H1 (cell line): ENCODE measurements around the gene IL31. TPM values are rescaled to one million over a fixed set of nuclear protein-coding genes. Genes with fewer than 3 reads are reported as not detected.

Experiments
- CTCF ChIA-PET: fragments of 300-600 bp; sonication (Branson Sonifier 250); formaldehyde crosslinking; loops from one replicate; lab custom pipeline; 2021; ENCODE audit not compliant: partially characterized antibody; lab: Charles Lee
- POLR2A ChIA-PET: fragments of 300-600 bp; sonication (Branson Sonifier 250); formaldehyde crosslinking; loops from one replicate; lab custom pipeline; 2021; ENCODE audit warnings: inconsistent platforms; ENCODE audit not compliant: partially characterized antibody; lab: Charles Lee
- DNase-seq, 2 experiments: peaks; one replicate each; pipeline versions ENCODE4 v3.0.0 to v3.0.0-alpha.2; 2010 to 2022; ENCODE audit warnings: low spot score in 2 of 2, low read depth in 1 of 2, mixed read lengths in 1 of 2
- FAIRE-seq: peaks from 2 replicates; lab custom pipeline; 2011; peaks lifted over from hg19 to GRCh38; lab: Jason Lieb, UNC
- H2AFZ ChIP-seq: 2 replicates; pipeline ENCODE4 v1.8.1; 2012; ENCODE audit warnings: low read length, inconsistent platforms
- H2AK5ac ChIP-seq: 2 replicates; pipeline ENCODE4 v1.6.1; 2013; ENCODE audit warnings: low read depth, low read length
- H2BK120ac ChIP-seq: replicated peaks from 2 replicates; pipeline ENCODE3; 2013; ENCODE audit warnings: low read depth, low read length, inconsistent platforms
- H2BK12ac ChIP-seq: 2 replicates; pipeline ENCODE4 v1.6.1; 2013; ENCODE audit warnings: low read depth, low read length
- H2BK15ac ChIP-seq: 2 replicates; pipeline ENCODE4 v1.6.1; 2013; ENCODE audit warnings: low read length
- H2BK20ac ChIP-seq: 2 replicates; pipeline ENCODE4 v1.6.1; 2013; ENCODE audit warnings: low read length
- H2BK5ac ChIP-seq: 2 replicates; pipeline ENCODE4 v1.6.1; 2013; ENCODE audit warnings: low read depth, low read length
- H3K14ac ChIP-seq: 2 replicates; pipeline ENCODE4 v1.6.1; 2013; ENCODE audit warnings: inconsistent platforms; ENCODE audit not compliant: insufficient read length
- H3K18ac ChIP-seq: 2 replicates; pipeline ENCODE4 v1.6.1; 2013; ENCODE audit warnings: low read length; ENCODE audit errors: extremely low read depth
- H3K23ac ChIP-seq: 2 replicates; pipeline ENCODE4 v1.6.1; 2013; ENCODE audit warnings: inconsistent platforms; ENCODE audit not compliant: insufficient read length
- H3K23me2 ChIP-seq: 2 replicates; pipeline ENCODE4 v1.6.1; 2013; ENCODE audit warnings: low read depth, low read length
- H3K27ac ChIP-seq: 2 replicates; pipeline ENCODE4 v1.6.1; 2011; ENCODE audit warnings: low read depth, low read length, inconsistent platforms
- H3K27me3 ChIP-seq, 4 experiments: replicated peaks in 1 of 4; 1 replicate in 1 of 4; 2 replicates in 3 of 4; pipeline versions ENCODE4 v1.6.1 to v1.8.1; 2011 to 2013; ENCODE audit warnings: low read length in 3 of 4, mild to moderate bottlenecking in 3 of 4, inconsistent platforms in 2 of 4, mixed read lengths in 2 of 4, moderate library complexity in 1 of 4; ENCODE audit not compliant: control insufficient read depth in 3 of 4, insufficient read depth in 3 of 4; ENCODE audit errors: extremely low read depth in 1 of 4
- H3K36me3 ChIP-seq, 4 experiments: 2 replicates each; pipeline versions ENCODE4 v1.6.1 to v1.8.1; 2011 to 2013; ENCODE audit warnings: mild to moderate bottlenecking in 4 of 4, low read length in 3 of 4, moderate library complexity in 2 of 4, control low read depth in 1 of 4, inconsistent platforms in 1 of 4; ENCODE audit not compliant: insufficient read depth in 4 of 4, control insufficient read depth in 2 of 4
- H3K4ac ChIP-seq: replicated peaks from 2 replicates; pipeline ENCODE3; 2013; ENCODE audit warnings: low read length, low read depth, mixed read lengths, inconsistent platforms; ENCODE audit not compliant: insufficient read length
- H3K4me1 ChIP-seq, 4 experiments: replicated peaks in 1 of 4; 1 replicate in 1 of 4; 2 replicates in 3 of 4; pipeline versions ENCODE4 v1.6.1 to v1.8.1; 2011 to 2013; ENCODE audit warnings: low read length in 3 of 4, inconsistent platforms in 2 of 4, mixed read lengths in 1 of 4; ENCODE audit not compliant: insufficient read depth in 4 of 4, control insufficient read depth in 3 of 4
- H3K4me2 ChIP-seq, 2 experiments: 2 replicates each; pipeline versions ENCODE4 v1.6.1 to v1.8.1; 2011 to 2013; ENCODE audit warnings: low read depth in 2 of 2, low read length in 2 of 2, control low read depth in 1 of 2, inconsistent platforms in 1 of 2, mild to moderate bottlenecking in 1 of 2; ENCODE audit not compliant: insufficient read depth in 1 of 2
- H3K4me3 ChIP-seq, 4 experiments: fragments of 200-600, 300-600 bp in 1 of 4; sonication (generic), shearing (Covaris generic), sonication (Bioruptor Twin) in 1 of 4; 2 replicates each; pipeline versions ENCODE4 v1.5.1 to v1.8.1; 2011 to 2016; ENCODE audit warnings: low read length in 4 of 4, low read depth in 3 of 4, control low read depth in 2 of 4, inconsistent platforms in 2 of 4, mild to moderate bottlenecking in 2 of 4, mixed read lengths in 1 of 4, moderate library complexity in 1 of 4; ENCODE audit not compliant: insufficient read depth in 2 of 4; ENCODE audit errors: extremely low read depth in 1 of 4
- H3K56ac ChIP-seq: replicated peaks from 2 replicates; pipeline ENCODE3; 2013; ENCODE audit warnings: low read depth, mild to moderate bottlenecking, mixed read lengths, low read length, inconsistent platforms; ENCODE audit not compliant: insufficient read length
- H3K79me1 ChIP-seq: 2 replicates; pipeline ENCODE4 v1.6.1; 2013; ENCODE audit warnings: low read depth, low read length, control low read depth
- H3K79me2 ChIP-seq, 2 experiments: 2 replicates each; pipeline versions ENCODE4 v1.6.1 to v1.8.1; 2012 to 2013; ENCODE audit warnings: low read length in 2 of 2, mild to moderate bottlenecking in 2 of 2, inconsistent platforms in 1 of 2; ENCODE audit not compliant: insufficient read depth in 2 of 2, control insufficient read depth in 1 of 2
- H3K9ac ChIP-seq, 4 experiments: replicated peaks in 1 of 4; 1 replicate in 1 of 4; 2 replicates in 3 of 4; pipeline versions ENCODE4 v1.6.1 to v1.8.1; 2011 to 2013; ENCODE audit warnings: low read depth in 3 of 4, low read length in 3 of 4, control low read depth in 2 of 4, mild to moderate bottlenecking in 2 of 4, moderate library complexity in 2 of 4, inconsistent platforms in 1 of 4; ENCODE audit errors: extremely low read depth in 1 of 4
- H3K9me3 ChIP-seq, 2 experiments: 2 replicates each; pipeline versions ENCODE4 v1.6.1 to v1.8.1; 2012 to 2013; ENCODE audit warnings: mild to moderate bottlenecking in 2 of 2, moderate library complexity in 2 of 2, control low read depth in 1 of 2, inconsistent platforms in 1 of 2, low read depth in 1 of 2, low read length in 1 of 2, mixed read lengths in 1 of 2; ENCODE audit not compliant: insufficient read depth in 2 of 2
- H4K20me1 ChIP-seq, 2 experiments: replicated peaks in 1 of 2; 2 replicates each; pipeline versions ENCODE3 to v1.8.1; 2011 to 2013; ENCODE audit warnings: inconsistent platforms in 2 of 2, low read length in 2 of 2, mild to moderate bottlenecking in 1 of 2; ENCODE audit not compliant: insufficient read depth in 2 of 2, control insufficient read depth in 1 of 2
- H4K5ac ChIP-seq: 2 replicates; pipeline ENCODE4 v1.6.1; 2013; ENCODE audit warnings: low read length, low read depth, mixed read lengths, inconsistent platforms; ENCODE audit not compliant: insufficient read length
- H4K8ac ChIP-seq: 2 replicates; pipeline ENCODE4 v1.8.0; 2013; ENCODE audit warnings: mild to moderate bottlenecking, moderate library complexity, low read length, inconsistent platforms; ENCODE audit not compliant: insufficient read depth; ENCODE audit errors: extremely low read depth
- H4K91ac ChIP-seq: replicated peaks from 2 replicates; pipeline ENCODE3; 2013; ENCODE audit warnings: low read length, mixed read lengths, inconsistent platforms; ENCODE audit not compliant: insufficient read length
- ATF2 ChIP-seq: IDR thresholded peaks from 2 replicates; pipeline ENCODE4 v1.6.1; 2012; ENCODE audit warnings: low read length, inconsistent platforms
- BACH1 ChIP-seq: IDR thresholded peaks from 2 replicates; pipeline ENCODE4 v1.6.1; 2012; ENCODE audit warnings: low read length, improper control_type of control experiment
- BRCA1 ChIP-seq: IDR thresholded peaks from 2 replicates; pipeline ENCODE4 v1.6.1; 2012; ENCODE audit warnings: low read depth, low read length, improper control_type of control experiment
- CBX5 ChIP-seq: fragments of 300-800, 300-1000 bp; sonication (generic); IDR thresholded peaks from 2 replicates; pipeline ENCODE4 v1.7.1; 2016; ENCODE audit warnings: antibody characterized with exemption, low read length, low read depth
- CBX8 ChIP-seq: fragments of 300-800, 300-1000 bp; sonication (generic); IDR thresholded peaks from 2 replicates; pipeline ENCODE4 v1.7.1; 2016; ENCODE audit warnings: low read depth, low read length, borderline replicate concordance
- CREB1 ChIP-seq: IDR thresholded peaks from 2 replicates; pipeline ENCODE4 v1.6.1; 2012; ENCODE audit warnings: inconsistent platforms
- FOSL1 ChIP-seq: IDR thresholded peaks from 2 replicates; pipeline ENCODE4 v1.6.1; 2011; ENCODE audit warnings: mild to moderate bottlenecking, low read depth, low read length, moderate library complexity; ENCODE audit not compliant: insufficient read depth
- RAD21 ChIP-seq, 2 experiments: IDR thresholded peaks in 1 of 2; conservative IDR thresholded peaks in 1 of 2; 2 replicates each; pipeline ENCODE4 v1.6.1; 2011; ENCODE audit warnings: low read depth in 2 of 2, low read length in 2 of 2, improper control_type of control experiment in 1 of 2, inconsistent platforms in 1 of 2, mild to moderate bottlenecking in 1 of 2, moderate library complexity in 1 of 2
- SRF ChIP-seq: IDR thresholded peaks from 2 replicates; pipeline ENCODE4 v1.6.1; 2011; ENCODE audit warnings: mild to moderate bottlenecking, low read depth, low read length, moderate library complexity
- TBP ChIP-seq: IDR thresholded peaks from 2 replicates; pipeline ENCODE4 v1.6.1; 2011; ENCODE audit warnings: low read depth, low read length, improper control_type of control experiment
- TEAD4 ChIP-seq: IDR thresholded peaks from 2 replicates; pipeline ENCODE4 v1.6.1; 2012; ENCODE audit warnings: low read depth, low read length, inconsistent platforms, mixed read lengths
- WGBS, 2 experiments: shearing (Covaris generic) in 1 of 2; methylation state at CpG; one replicate each; pipeline versions ENCODE4 v1.1.6 to v1.1.7; 2013 to 2015; ENCODE audit warnings: low lambda C conversion rate in 2 of 2, mixed read lengths in 2 of 2, inconsistent platforms in 1 of 2, low coverage in 1 of 2, missing lambda C conversion rate in 1 of 2; ENCODE audit not compliant: insufficient replicate concordance in 2 of 2, insufficient coverage in 1 of 2, insufficient read length in 1 of 2; ENCODE audit errors: extremely low coverage in 1 of 2, missing lambda C conversion rate in 1 of 2; 5-methylcytosine and 5-hydroxymethylcytosine counted together
- polyA plus RNA-seq, 7 experiments: library from polyadenylated mRNA; depleted of rRNA in 3 of 7; stranded (reverse) in 5 of 7; unstranded in 2 of 7; fragments of >200 nt in 5 of 7; fragments of 200-250 nt in 2 of 7; gene quantifications; 1 replicate in 5 of 7; 2 replicates in 1 of 7; 4 replicates in 1 of 7; pipeline versions ENCODE4 v1.2.1 to v1.2.3, GENCODE V29; 2011 to 2013; ENCODE audit warnings: missing spikeins in 2 of 7, mixed read lengths in 2 of 7
- total RNA-seq: library from RNA; stranded (reverse); fragmentation: NEBNext Ultra II Directional; extraction: Animal tissue kit (Norgen Biotek cat#: 25700); gene quantifications from 2 replicates; pipeline ENCODE4 v1.2.1, GENCODE V29; 2021

IL31 gene
- total and polyA plus RNA-seq, 2 of the 8 experiments (the other 6 are each of a cell fraction or from before 2014, with no cell fraction given): not detected

- POLR2A ChIA-PET: interaction anchor here (0.6 to 17.6 kb wide), 3 partner anchors 9 to 62 kb away, joined by 3 to 230 read pairs (median 3); partner anchors contain the start of gene DIABLO
- Histone ChIP-seq H3K23me2 (peaks cover 9% of the 10 kb centered on the region; the same call in 1 of the 2 replicates), H3K56ac (no peak overlapping the region), H3K79me1 (no peaks in the 10 kb centered on the region), H2BK12ac (no peak overlapping the region), H3K27me3 (peaks cover 9 to 36% (median 22%) of the 10 kb centered on the region in 4 experiments; a peak in 6 of 7 replicates), H3K23ac (no peak overlapping the region), H3K4me2 (no peak overlapping the region), H3K9ac (no peak overlapping the region), H3K4me1 (peaks cover 0 to 10% (median 3%) of the 10 kb centered on the region in 4 experiments; a peak in 4 of 7 replicates), H2BK5ac (no peak overlapping the region), H2BK20ac (no peak overlapping the region), H2AFZ (no peak overlapping the region), H3K27ac (no peak overlapping the region), H4K8ac (peak overlapping the region; percentile 57), H2AK5ac (no peak overlapping the region), H3K14ac (no peak overlapping the region), H3K4ac (no peak overlapping the region), H4K20me1 (peaks cover 4 to 6% of the 10 kb centered on the region in 2 experiments), H3K4me3 (no peak overlapping the region), H2BK15ac (no peak overlapping the region), H3K18ac (no peak overlapping the region), H4K5ac (no peak overlapping the region), H3K79me2 (no peaks in the 10 kb centered on the region), H3K36me3 (peaks cover 0 to 4% (median 0%) of the 10 kb centered on the region in 4 experiments; a peak in 1 of 8 replicates), H4K91ac (no peak overlapping the region), H2BK120ac (no peak overlapping the region), H3K9me3 (no peaks in the 10 kb centered on the region)
- FAIRE-seq: no peak
- no peak for DNase-seq
- 92% methylated on average over 17 of the region's 24 CpGs; no CpG with 5 or more reads in 1 of the 2 experiments for WGBS, 2 experiments
- CTCF ChIA-PET: interaction anchor here (0.7 to 4.0 kb wide), 7 partner anchors 10 to 330 kb away, joined by 3 to 18 read pairs (median 3); partner anchors contain the start of genes DIABLO and LRRC43
- TF ChIP-seq TEAD4: no peak
- no peak for TF ChIP-seq TBP
- TF ChIP-seq BRCA1: no peak
- no peak for TF ChIP-seq SRF
- no peak for TF ChIP-seq CREB1
- TF ChIP-seq CBX5: no peak
- TF ChIP-seq BACH1: no peak
- no peak for TF ChIP-seq ATF2
- peak in 1 of 2 experiments; percentile 32; a peak in 1 of 4 replicates for TF ChIP-seq RAD21 (IDR thresholded peaks at IDR 0.05 in 1 of 2, conservative IDR thresholded peaks at IDR 0.05 in 1 of 2; ENCODE audit: low read depth in 2 of 2, low read length in 2 of 2)
- TF ChIP-seq CBX8: no peak
- no peak for TF ChIP-seq FOSL1
These were observed 26.6 kb upstream of the IL31 start for GRCh38 chr12:122200541-122201175.
